Osteoblast (primary cell): ENCODE measurements around the gene ERMARD. TPM values are rescaled to one million over a fixed set of nuclear protein-coding genes. Genes with fewer than 3 reads are reported as not detected.
"Not testable (repeated sequence)": the region's sequence is repeated elsewhere in the genome, so short reads cannot be mapped to it uniquely, and the experiment has no call there.

Experiments
- DNase-seq: peaks from one replicate; pipeline ENCODE4 v3.0.0; 2011; ENCODE audit warnings: low spot score, mixed read lengths; ENCODE audit not compliant: insufficient read length; ENCODE audit errors: missing footprints
- H2AFZ ChIP-seq: 2 replicates; pipeline ENCODE4 v1.6.0; 2011; ENCODE audit warnings: mild to moderate bottlenecking, low read length
- H3K27ac ChIP-seq: 2 replicates; pipeline ENCODE4 v1.5.1; 2011; ENCODE audit warnings: mild to moderate bottlenecking, low read depth, low read length, moderate library complexity
- H3K27me3 ChIP-seq: 2 replicates; pipeline ENCODE4 v1.6.0; 2012; ENCODE audit warnings: mild to moderate bottlenecking, control low read depth, inconsistent platforms, low read length, moderate library complexity; ENCODE audit not compliant: insufficient read depth
- H3K36me3 ChIP-seq: 2 replicates; pipeline ENCODE4 v1.5.1; 2011; ENCODE audit warnings: mild to moderate bottlenecking, low read length, control low read depth, moderate library complexity; ENCODE audit not compliant: insufficient read depth
- H3K4me1 ChIP-seq: 2 replicates; pipeline ENCODE4 v1.5.1; 2011; ENCODE audit warnings: mild to moderate bottlenecking, low read length, control low read depth, moderate library complexity; ENCODE audit not compliant: insufficient read depth
- H3K4me2 ChIP-seq: 2 replicates; pipeline ENCODE4 v1.6.0; 2011; ENCODE audit warnings: mild to moderate bottlenecking, low read length; ENCODE audit not compliant: insufficient read depth
- H3K4me3 ChIP-seq: fragments of 200-600 bp; sonication (generic); 3 replicates; pipeline ENCODE4 v1.5.1; 2012; ENCODE audit warnings: mild to moderate bottlenecking, low read length, inconsistent platforms; ENCODE audit not compliant: insufficient read depth
- H3K79me2 ChIP-seq: 2 replicates; pipeline ENCODE4 v1.6.0; 2012; ENCODE audit warnings: mild to moderate bottlenecking, low read length, control low read depth, inconsistent platforms; ENCODE audit not compliant: insufficient read depth
- H3K9me3 ChIP-seq: 2 replicates; pipeline ENCODE4 v1.5.1; 2011; ENCODE audit warnings: low read depth, low read length, control low read depth
- H4K20me1 ChIP-seq: 2 replicates; pipeline ENCODE4 v1.6.0; 2012; ENCODE audit warnings: mild to moderate bottlenecking, low read length, control low read depth; ENCODE audit not compliant: insufficient read depth
- total RNA-seq: library from RNA; depleted of rRNA; stranded (reverse); fragments of >200 nt; gene quantifications from 2 replicates; pipeline ENCODE4 v1.2.3, GENCODE V29; 2012
- TF ChIP-seq, protein P1 (sequence below): IDR thresholded peaks from 2 replicates; pipeline ENCODE4 v1.5.1; 2011; ENCODE audit warnings: mild to moderate bottlenecking, low read depth, low read length, moderate library complexity; ENCODE audit errors: extremely low read depth

The ERMARD gene
- total RNA-seq, 1 donor, result 21.4 TPM

DNA sequence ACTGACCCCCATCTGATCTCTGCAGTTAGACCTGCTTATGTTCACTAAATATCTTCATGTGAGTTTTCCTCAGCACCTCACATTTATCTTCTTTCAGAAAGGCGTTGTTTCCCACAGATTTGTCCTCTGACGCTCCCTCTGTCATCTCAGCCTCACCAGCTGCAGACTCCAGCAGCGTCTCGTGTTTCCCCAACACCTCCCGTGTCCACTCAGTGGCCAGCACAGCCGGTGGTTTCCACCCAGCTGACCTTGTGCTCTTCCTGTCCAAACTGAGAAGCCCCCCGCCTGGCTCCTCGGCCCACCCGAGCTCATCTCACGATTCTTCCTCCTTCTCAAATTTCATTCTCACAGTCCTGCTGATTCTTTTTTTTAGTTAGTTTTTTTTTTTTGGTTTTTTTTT, 12.5 kb downstream of the ERMARD start:
- no peak overlapping the region for H2AFZ ChIP-seq
- TF ChIP-seq, protein P1, sequence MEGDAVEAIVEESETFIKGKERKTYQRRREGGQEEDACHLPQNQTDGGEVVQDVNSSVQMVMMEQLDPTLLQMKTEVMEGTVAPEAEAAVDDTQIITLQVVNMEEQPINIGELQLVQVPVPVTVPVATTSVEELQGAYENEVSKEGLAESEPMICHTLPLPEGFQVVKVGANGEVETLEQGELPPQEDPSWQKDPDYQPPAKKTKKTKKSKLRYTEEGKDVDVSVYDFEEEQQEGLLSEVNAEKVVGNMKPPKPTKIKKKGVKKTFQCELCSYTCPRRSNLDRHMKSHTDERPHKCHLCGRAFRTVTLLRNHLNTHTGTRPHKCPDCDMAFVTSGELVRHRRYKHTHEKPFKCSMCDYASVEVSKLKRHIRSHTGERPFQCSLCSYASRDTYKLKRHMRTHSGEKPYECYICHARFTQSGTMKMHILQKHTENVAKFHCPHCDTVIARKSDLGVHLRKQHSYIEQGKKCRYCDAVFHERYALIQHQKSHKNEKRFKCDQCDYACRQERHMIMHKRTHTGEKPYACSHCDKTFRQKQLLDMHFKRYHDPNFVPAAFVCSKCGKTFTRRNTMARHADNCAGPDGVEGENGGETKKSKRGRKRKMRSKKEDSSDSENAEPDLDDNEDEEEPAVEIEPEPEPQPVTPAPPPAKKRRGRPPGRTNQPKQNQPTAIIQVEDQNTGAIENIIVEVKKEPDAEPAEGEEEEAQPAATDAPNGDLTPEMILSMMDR, result no peak
- H3K4me3 ChIP-seq, result no peak overlapping the region
- no peak for DNase-seq
- no peak overlapping the region for H3K27ac ChIP-seq
- H3K36me3 ChIP-seq, result peaks cover 76% of the 10 kb centered on the region
- no peaks in the 10 kb centered on the region for H3K9me3 ChIP-seq
- H3K79me2 ChIP-seq, result no peaks in the 10 kb centered on the region
- no peak overlapping the region for H3K4me2 ChIP-seq
- no peaks in the 10 kb centered on the region for H3K27me3 ChIP-seq
- no peaks in the 10 kb centered on the region for H3K4me1 ChIP-seq
- no peaks in the 10 kb centered on the region for H4K20me1 ChIP-seq

DNA sequence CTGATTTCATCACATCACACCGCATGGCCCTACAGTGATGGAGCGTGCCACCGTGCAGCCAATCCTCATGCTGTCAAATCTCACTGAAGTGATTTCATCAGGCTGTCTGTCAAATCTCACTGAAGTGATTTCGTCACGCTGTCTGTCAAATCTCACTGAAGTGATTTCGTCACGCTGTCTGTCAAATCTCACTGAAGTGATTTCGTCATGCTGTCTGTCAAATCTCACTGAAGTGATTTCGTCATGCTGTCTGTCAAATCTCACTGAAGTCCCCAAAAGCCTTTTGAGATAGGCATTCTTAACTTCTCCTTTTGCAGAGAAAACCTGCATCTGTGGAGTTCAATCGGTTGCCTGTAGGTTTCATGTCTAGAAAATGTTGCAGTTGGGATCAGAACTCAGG, 14.4 kb downstream of the ERMARD start:
- not testable (repeated sequence) for DNase-seq, H2AFZ ChIP-seq, H3K4me1 ChIP-seq, H3K9me3 ChIP-seq, H3K79me2 ChIP-seq, H3K27me3 ChIP-seq, H3K4me3 ChIP-seq, H4K20me1 ChIP-seq, H3K27ac ChIP-seq, H3K4me2 ChIP-seq
- peaks cover 65% of the 10 kb centered on the region for H3K36me3 ChIP-seq

DNA sequence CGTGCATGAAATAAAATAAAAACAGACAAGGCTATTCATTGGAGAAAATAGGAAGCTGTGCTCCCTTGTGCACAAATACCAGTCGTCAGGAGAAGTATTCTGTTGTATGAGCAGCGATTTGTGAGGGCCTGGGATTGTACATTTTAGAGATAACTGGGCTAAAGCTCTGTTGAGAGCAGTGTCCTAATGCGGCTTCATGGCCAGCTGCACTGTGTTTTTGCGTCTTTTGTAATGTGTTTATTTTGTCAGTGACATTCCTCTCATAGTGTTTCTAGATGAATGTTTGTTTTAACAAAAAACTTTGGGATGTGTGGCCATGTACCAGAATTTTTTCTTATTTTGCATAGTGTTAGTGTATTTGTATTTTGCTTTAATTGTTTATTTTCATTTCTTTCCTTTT, 14.8 kb downstream of the ERMARD start:
- no peak for DNase-seq
- TF ChIP-seq, protein P1, result no peak
- Histone ChIP-seq H3K4me3 (no peak overlapping the region), H3K36me3 (peaks cover 60% of the 10 kb centered on the region), H4K20me1 (no peaks in the 10 kb centered on the region), H3K79me2 (no peaks in the 10 kb centered on the region), H2AFZ (no peak overlapping the region), H3K4me2 (no peak overlapping the region), H3K27ac (no peak overlapping the region), H3K27me3 (no peaks in the 10 kb centered on the region), H3K9me3 (no peaks in the 10 kb centered on the region), H3K4me1 (no peaks in the 10 kb centered on the region)

DNA sequence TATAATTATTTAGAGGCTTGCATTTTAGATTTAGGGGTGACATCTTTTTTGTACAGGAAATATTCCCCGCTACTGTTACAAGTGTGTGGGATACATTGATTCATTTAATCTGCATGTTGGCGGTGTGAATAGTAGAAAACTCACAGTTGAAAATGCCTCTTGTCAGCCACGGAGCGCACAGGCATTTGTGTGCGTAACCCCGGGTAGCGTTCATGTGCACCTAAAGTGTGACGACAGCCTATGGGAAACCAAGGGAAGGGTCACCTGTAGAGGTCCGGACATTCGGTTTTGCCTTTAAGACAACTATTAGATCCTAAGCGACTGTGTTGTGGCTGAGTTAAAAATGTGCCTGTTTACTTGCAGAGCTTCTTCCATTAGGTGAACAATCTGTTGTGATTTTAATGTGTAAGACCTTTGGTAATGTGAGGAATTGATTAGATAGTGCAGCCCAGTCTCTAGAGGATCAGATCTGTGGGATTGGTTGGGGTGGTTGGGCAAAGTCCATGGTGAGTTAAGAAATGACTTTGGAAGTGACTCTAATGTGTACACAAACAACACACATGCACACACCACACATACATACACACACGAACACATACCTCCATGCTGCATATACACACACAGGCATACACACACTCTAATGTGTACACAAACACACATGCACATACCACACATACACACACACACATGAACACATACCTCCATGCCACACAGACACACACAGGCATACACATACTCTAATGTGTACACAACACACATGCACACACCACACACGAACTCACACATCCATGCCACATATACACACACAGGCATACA, 15.7 kb downstream of the ERMARD start:
- H3K9me3 ChIP-seq, result no peaks in the 10 kb centered on the region
- no peaks in the 10 kb centered on the region for H4K20me1 ChIP-seq
- TF ChIP-seq, protein P1, result no peak
- no peaks in the 10 kb centered on the region for H3K4me1 ChIP-seq
- no peak overlapping the region for H2AFZ ChIP-seq
- no peaks in the 10 kb centered on the region for H3K27me3 ChIP-seq
- no peak for DNase-seq
- no peak overlapping the region for H3K4me2 ChIP-seq
- H3K27ac ChIP-seq, result no peak overlapping the region
- no peak overlapping the region for H3K4me3 ChIP-seq
- peaks cover 55% of the 10 kb centered on the region for H3K36me3 ChIP-seq
- H3K79me2 ChIP-seq, result no peaks in the 10 kb centered on the region
